SK-N-SH (cell line): Measurements from ENCODE around the gene BOD1. TPM values are rescaled to one million over a fixed set of nuclear protein-coding genes. Genes with fewer than 3 reads are reported as not detected.

ENCODE experiments used
- CTCF ChIA-PET: fragments of 300-600, 350-600 bp; formaldehyde crosslinking; extraction: SDS; loops from one replicate; lab custom pipeline; 2021; lab: Yijun Ruan, JAX
- POLR2A ChIA-PET: fragments of 350-600 bp; sonication (Branson Sonifier 250); formaldehyde crosslinking; extraction: SDS; loops from one replicate; lab custom pipeline; 2020; ENCODE audit warnings: antibody characterized with exemption, inconsistent platforms; lab: Yijun Ruan, JAX
- DNase-seq: peaks from one replicate; pipeline ENCODE4 v3.0.0; 2012
- H2AFZ ChIP-seq: fragments of 200-600 bp; sonication (generic); 2 replicates; pipeline ENCODE4 v1.8.1; 2016; ENCODE audit warnings: antibody characterized with exemption, mild to moderate bottlenecking, low read depth
- H3F3A ChIP-seq: fragments of 200-600 bp; sonication (generic); replicated peaks from 2 replicates; pipeline ENCODE3; 2016; ENCODE audit warnings: antibody characterized with exemption, mild to moderate bottlenecking; ENCODE audit not compliant: insufficient read depth
- H3K27ac ChIP-seq, 2 experiments: fragments of 200-500 bp in 1 of 2; fragments of 200-600 bp in 1 of 2; sonication (Bioruptor generic) in 1 of 2; sonication (generic), shearing (Covaris generic) in 1 of 2; 2 replicates each; pipeline versions ENCODE4 v1.5.1 to v1.6.1; 2014 to 2016; ENCODE audit warnings: low read depth in 2 of 2, inconsistent platforms in 1 of 2, low read length in 1 of 2, mild to moderate bottlenecking in 1 of 2, mixed read lengths in 1 of 2
- H3K27me3 ChIP-seq: fragments of 200-600 bp; sonication (generic), shearing (Covaris generic); 2 replicates; pipeline ENCODE4 v1.6.1; 2016; ENCODE audit warnings: mixed run types; ENCODE audit not compliant: insufficient read depth
- H3K36me3 ChIP-seq, 2 experiments: fragments of 200-500 bp in 1 of 2; fragments of 200-600 bp in 1 of 2; sonication (Bioruptor generic) in 1 of 2; sonication (generic) in 1 of 2; replicated peaks in 1 of 2; 2 replicates each; pipeline versions ENCODE3 to v1.5.1; 2014 to 2016; ENCODE audit warnings: low read length in 1 of 2, mild to moderate bottlenecking in 1 of 2; ENCODE audit not compliant: insufficient read depth in 2 of 2, control insufficient read depth in 1 of 2
- H3K4me1 ChIP-seq, 2 experiments: fragments of 200-500 bp in 1 of 2; fragments of 200-600 bp in 1 of 2; sonication (Bioruptor generic) in 1 of 2; sonication (generic), shearing (Covaris generic) in 1 of 2; 2 replicates each; pipeline versions ENCODE4 v1.5.1 to v1.6.1; 2014 to 2016; ENCODE audit warnings: low read depth in 1 of 2, low read length in 1 of 2, mixed run types in 1 of 2; ENCODE audit not compliant: insufficient read depth in 2 of 2, control insufficient read depth in 1 of 2
- H3K4me2 ChIP-seq: fragments of 200-600 bp; sonication (generic), shearing (Covaris generic); 2 replicates; pipeline ENCODE4 v1.6.1; 2017; ENCODE audit warnings: mixed run types
- H3K4me3 ChIP-seq, 2 experiments: fragments of 200-500 bp in 1 of 2; fragments of 200-600 bp in 1 of 2; sonication (Bioruptor generic) in 1 of 2; sonication (generic), shearing (Covaris generic) in 1 of 2; 2 replicates each; pipeline versions ENCODE4 v1.5.1 to v1.8.1; 2014 to 2016; ENCODE audit warnings: low read depth in 2 of 2, inconsistent platforms in 1 of 2, low read length in 1 of 2, mild to moderate bottlenecking in 1 of 2, mixed read lengths in 1 of 2, moderate library complexity in 1 of 2
- H3K79me2 ChIP-seq: fragments of 200-600 bp; sonication (generic); 2 replicates; pipeline ENCODE4 v1.8.1; 2017; ENCODE audit warnings: mild to moderate bottlenecking; ENCODE audit not compliant: insufficient read depth
- H3K9ac ChIP-seq: fragments of 200-600 bp; sonication (generic); 2 replicates; pipeline ENCODE4 v1.6.1; 2017; ENCODE audit warnings: mixed run types
- H3K9me2 ChIP-seq: fragments of 200-600 bp; sonication (generic); 2 replicates; pipeline ENCODE4 v1.6.1; 2017; ENCODE audit warnings: mixed run types
- H3K9me3 ChIP-seq: fragments of 200-600 bp; sonication (generic); 2 replicates; pipeline ENCODE4 v1.6.1; 2017; ENCODE audit warnings: mixed run types, mild to moderate bottlenecking, moderate library complexity
- H4K20me1 ChIP-seq: fragments of 200-600 bp; sonication (generic); 2 replicates; pipeline ENCODE4 v1.6.1; 2017; ENCODE audit warnings: mild to moderate bottlenecking, mixed run types; ENCODE audit not compliant: insufficient read depth
- CTCF ChIP-seq: fragments of 200-600 bp; sonication (generic); IDR thresholded peaks from 2 replicates; pipeline ENCODE4 v1.6.1; 2017; ENCODE audit warnings: antibody characterized with exemption, mild to moderate bottlenecking, moderate library complexity
- EZH2phosphoT487 ChIP-seq: fragments of 200-600 bp; sonication (generic); IDR thresholded peaks from 2 replicates; pipeline ENCODE4 v1.6.1; 2017; ENCODE audit warnings: low read depth, mixed run types, mild to moderate bottlenecking, antibody characterized with exemption, moderate library complexity, borderline replicate concordance
- FOSL2 ChIP-seq: IDR thresholded peaks from 2 replicates; pipeline ENCODE4 v1.4.0; 2012; ENCODE audit warnings: low read depth, mild to moderate bottlenecking, moderate library complexity, borderline replicate concordance
- FOXJ3 ChIP-seq: sonication (generic); formaldehyde crosslinking; IDR thresholded peaks from 2 replicates; pipeline ENCODE4 v1.5.1; 2020; ENCODE audit warnings: mild to moderate bottlenecking, missing genetic modification reagents
- FOXM1 ChIP-seq: IDR thresholded peaks from 2 replicates; pipeline ENCODE4 v1.4.0; 2012; ENCODE audit warnings: low read depth, mild to moderate bottlenecking
- GABPA ChIP-seq: IDR thresholded peaks from 2 replicates; pipeline ENCODE4 v1.4.0; 2012; ENCODE audit warnings: low read depth, mild to moderate bottlenecking
- IRF3 ChIP-seq: fragments of 150-350 bp; IDR thresholded peaks from 2 replicates; pipeline ENCODE4 v1.6.1; 2016; ENCODE audit warnings: mild to moderate bottlenecking, low read depth, low read length
- MEF2A ChIP-seq: IDR thresholded peaks from 2 replicates; pipeline ENCODE4 v1.4.0; 2012; ENCODE audit warnings: low read depth, borderline replicate concordance
- NFIC ChIP-seq: IDR thresholded peaks from 2 replicates; pipeline ENCODE4 v1.4.0; 2012; ENCODE audit warnings: borderline replicate concordance
- NRF1 ChIP-seq: IDR thresholded peaks from 2 replicates; pipeline ENCODE4 v1.6.1; 2012; ENCODE audit warnings: low read depth, mild to moderate bottlenecking, low read length
- RCOR1 ChIP-seq: fragments of 150-350 bp; IDR thresholded peaks from 2 replicates; pipeline ENCODE4 v1.6.1; 2017; ENCODE audit warnings: antibody characterized with exemption, low read length
- RXRA ChIP-seq: IDR thresholded peaks from 2 replicates; pipeline ENCODE4 v1.4.0; 2012; ENCODE audit warnings: low read depth, mild to moderate bottlenecking, borderline replicate concordance
- SIN3A ChIP-seq: IDR thresholded peaks from 2 replicates; pipeline ENCODE4 v1.6.1; 2012; ENCODE audit warnings: low read depth, mild to moderate bottlenecking, low read length, moderate library complexity, borderline replicate concordance
- SMC3 ChIP-seq: IDR thresholded peaks from 2 replicates; pipeline ENCODE4 v1.6.1; 2012; ENCODE audit warnings: low read depth, low read length, improper control_type of control experiment
- TCF12 ChIP-seq: IDR thresholded peaks from 2 replicates; pipeline ENCODE4 v1.4.0; 2012
- WGBS: methylation state at CpG from one replicate; pipeline ENCODE4 v1.1.6; 2017; ENCODE audit warnings: low lambda C conversion rate; 5-methylcytosine and 5-hydroxymethylcytosine counted together
- polyA plus RNA-seq, 3 experiments: library from polyadenylated mRNA; depleted of rRNA; stranded (reverse); fragments of >200 nt; gene quantifications; 2 replicates each; pipeline ENCODE4 v1.2.3, GENCODE V29; 2012

Gene BOD1
- polyA plus RNA-seq, 1 of the 3 experiments (the other 2 are of a cell fraction), result 45.3 TPM

GRCh38 chr5:173662581-173663351, 46.3 kb upstream of the BOD1 start:
- no peak for DNase-seq
- H3F3A ChIP-seq, result no peaks in the 10 kb centered on the region
- no peak overlapping the region for H3K27ac ChIP-seq
- H3K9me3 ChIP-seq, result no peaks in the 10 kb centered on the region
- no peaks in the 10 kb centered on the region for H3K9me2 ChIP-seq
- no peak overlapping the region for H2AFZ ChIP-seq
- ChIA-PET CTCF (no interaction called here), POLR2A (no interaction called here)
- no peak overlapping the region for H3K4me3 ChIP-seq
- no peaks in the 10 kb centered on the region for H3K79me2 ChIP-seq
- H3K9ac ChIP-seq, result no peak overlapping the region
- H3K4me1 ChIP-seq, result no peaks in the 10 kb centered on the region; a peak in 1 of 4 replicates
- H4K20me1 ChIP-seq, result no peaks in the 10 kb centered on the region
- WGBS, result 71% methylated on average over 9 of the region's 12 CpGs
- H3K36me3 ChIP-seq, result no peaks in the 10 kb centered on the region
- no peak overlapping the region for H3K4me2 ChIP-seq
- H3K27me3 ChIP-seq, result no peaks in the 10 kb centered on the region
- TF ChIP-seq MEF2A, result no peak
- no peak for TF ChIP-seq NFIC
- no peak for TF ChIP-seq FOXJ3 (CRISPR knock-in tag)
- no peak for TF ChIP-seq RCOR1
- no peak for TF ChIP-seq RXRA
- TF ChIP-seq EZH2phosphoT487, result no peak
- no peak for TF ChIP-seq SIN3A
- no peak for TF ChIP-seq FOXM1
- no peak for TF ChIP-seq GABPA
- TF ChIP-seq TCF12, result no peak
- no peak for TF ChIP-seq NRF1
- no peak for TF ChIP-seq FOSL2
- TF ChIP-seq IRF3, result no peak
- no peak for TF ChIP-seq CTCF
- no peak for TF ChIP-seq SMC3
